LoVo (cell line): ENCODE data around the gene CD2AP.
"Not testable (repeated sequence)": the region's sequence is repeated elsewhere in the genome, so short reads cannot be mapped to it uniquely, and the experiment has no call there.

Experiments used
- DNase-seq: peaks from one replicate; pipeline ENCODE4 v3.0.0-alpha.2; 2016; ENCODE audit warnings: low spot score

Gene CD2AP

DNA sequence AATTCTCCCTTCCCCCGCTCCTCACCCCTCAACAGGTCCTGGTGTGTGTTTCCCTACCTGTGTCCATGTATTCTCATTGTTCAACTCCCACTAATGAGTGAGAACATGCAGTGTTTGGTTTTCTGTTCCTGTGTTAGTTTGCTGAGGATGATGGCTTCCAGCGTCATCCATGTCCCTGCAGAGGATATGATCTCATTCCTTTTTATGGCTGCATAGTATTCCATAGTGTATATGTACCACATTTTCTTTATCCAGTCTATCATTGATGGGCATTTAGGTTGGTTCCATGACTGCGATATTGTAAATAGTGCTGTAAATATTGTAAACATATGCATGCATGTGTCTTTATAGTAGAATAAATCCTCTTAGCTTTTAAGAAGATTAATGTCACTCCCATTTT is 89.0 kb downstream of the CD2AP start:
- DNase-seq: not testable (repeated sequence)

DNA sequence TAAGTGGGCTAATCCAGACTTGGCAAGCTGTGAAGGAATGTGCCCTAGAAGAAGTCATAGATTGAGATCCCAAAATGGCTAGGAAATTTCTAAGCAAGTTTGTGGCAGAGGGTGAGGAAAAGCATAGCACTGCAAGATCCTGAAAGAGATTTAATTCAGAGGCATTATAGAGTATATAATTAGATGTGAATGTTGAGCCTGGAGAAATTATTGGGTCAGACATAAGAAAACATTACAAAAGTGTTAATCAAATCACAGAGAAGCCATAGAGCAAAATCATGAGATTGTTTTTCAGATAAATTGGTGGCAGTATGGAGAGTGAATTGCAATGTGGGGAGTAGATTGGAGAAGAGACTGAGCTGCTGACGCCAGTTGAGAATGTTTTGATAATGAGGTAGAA is 90.0 kb downstream of the CD2AP start:
- no peak for DNase-seq

DNA sequence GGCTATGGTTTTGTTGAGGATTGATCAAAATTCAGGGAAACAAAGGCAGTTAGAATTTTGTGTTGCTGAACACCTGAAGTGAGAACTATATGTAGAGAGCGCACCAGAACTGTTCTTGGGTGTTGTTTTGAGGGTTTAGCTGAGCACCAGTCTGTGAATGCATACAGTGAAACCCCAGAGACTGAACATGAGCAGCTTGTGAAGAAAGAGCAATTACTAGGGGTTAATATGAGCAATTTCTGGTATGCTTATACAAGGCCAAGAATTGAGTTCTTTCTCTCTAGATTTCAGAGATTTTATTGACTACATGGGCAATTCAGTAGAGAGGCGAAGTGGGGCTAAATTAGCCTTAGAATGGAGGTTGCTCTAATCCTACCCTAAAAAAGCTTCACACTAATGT is 93.9 kb downstream of the CD2AP start:
- no peak for DNase-seq

DNA sequence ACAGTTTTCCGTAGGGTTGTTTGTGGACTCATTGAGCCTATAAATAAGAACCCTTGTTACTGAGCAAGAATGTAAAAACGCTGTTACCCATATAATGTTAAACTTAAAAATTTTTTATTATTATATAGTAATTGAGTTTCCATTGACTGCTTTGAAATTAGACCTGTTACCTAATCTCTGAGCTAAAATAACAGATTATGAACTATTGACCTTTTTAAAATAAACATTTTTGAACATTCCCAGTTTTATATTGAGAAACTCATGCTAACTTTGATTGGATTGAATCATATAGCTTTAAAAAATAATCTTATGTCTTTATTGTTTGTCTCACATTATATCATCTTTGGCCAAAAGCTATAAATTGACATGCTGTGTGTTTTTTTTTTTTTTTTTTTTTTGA is 95.5 kb downstream of the CD2AP start:
- DNase-seq: no peak

DNA sequence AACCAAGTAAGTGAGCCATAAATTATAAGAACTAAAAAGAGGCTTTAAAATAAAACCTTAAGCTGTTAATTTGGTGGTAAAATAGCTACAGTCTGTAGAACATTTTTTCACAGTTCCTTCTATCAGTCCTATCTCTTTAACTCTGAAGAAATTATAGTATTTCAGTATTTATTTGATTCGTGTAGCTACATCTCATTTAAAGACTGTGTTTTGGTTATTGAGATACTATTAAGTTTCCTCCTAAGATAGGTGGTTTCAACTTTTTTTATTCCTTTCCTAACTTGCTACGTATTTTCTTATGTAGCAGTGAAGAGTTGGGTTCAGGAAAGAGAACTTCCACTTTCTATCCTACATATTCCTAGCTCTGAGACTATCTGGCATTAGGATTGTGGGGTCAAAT is 97.2 kb downstream of the CD2AP start:
- DNase-seq: no peak

DNA sequence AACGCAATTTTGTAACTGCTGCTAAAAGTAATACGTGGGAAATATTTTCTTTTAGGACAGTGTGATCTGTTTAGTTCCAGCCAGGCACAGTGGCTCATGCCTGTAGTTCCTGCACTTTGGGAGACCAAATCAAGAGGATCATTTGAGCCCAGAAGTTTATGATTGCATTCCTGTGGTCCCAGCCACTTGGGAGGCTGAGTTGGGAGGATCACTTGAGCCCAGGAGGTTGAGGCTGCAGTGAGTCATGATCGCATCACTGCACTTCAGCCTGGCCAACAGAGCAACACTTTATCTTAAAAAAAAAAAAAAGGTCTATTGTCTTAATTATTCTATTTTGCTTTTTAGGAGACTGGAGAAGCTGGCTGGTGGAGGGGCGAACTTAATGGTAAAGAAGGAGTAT is 101.5 kb downstream of the CD2AP start:
- DNase-seq: no peak

DNA sequence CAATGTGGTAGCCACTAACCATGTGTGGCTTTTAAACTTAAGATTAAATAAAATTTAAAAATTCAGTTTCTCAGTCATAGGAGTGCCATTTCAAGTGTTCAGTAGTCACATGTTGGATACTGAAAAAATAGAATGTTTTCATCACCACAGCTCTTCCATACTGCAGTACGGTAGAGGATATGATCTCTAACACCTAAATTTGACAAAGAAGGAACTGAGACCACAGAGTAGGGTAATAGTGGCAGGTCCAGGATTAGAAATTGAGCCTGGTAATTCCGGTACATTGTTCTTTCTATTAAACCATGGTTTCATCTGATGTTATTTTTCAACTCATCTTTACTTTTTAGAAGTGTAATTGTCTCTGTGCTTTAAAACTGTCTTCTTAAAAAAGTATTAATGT is 104.0 kb downstream of the CD2AP start:
- DNase-seq: no peak

DNA sequence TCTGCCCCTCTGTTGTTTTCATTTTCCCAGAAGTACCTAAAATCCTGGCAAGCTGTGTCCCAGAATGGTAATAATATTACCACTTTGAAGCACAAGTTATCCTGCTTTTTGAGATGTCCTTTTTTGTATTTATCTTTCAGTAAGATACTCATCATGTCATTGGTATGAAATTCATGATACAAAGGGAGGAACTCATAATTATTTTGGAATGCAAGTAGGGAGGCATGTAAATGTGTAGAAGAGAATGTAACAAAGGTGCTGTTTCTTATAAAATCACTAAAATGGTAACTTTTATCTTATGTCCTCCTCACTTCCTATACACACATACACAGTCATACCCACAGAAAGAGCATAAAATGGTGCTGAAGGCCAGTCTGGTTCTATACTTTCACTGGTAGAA is 109.9 kb downstream of the CD2AP start:
- DNase-seq: no peak

DNA sequence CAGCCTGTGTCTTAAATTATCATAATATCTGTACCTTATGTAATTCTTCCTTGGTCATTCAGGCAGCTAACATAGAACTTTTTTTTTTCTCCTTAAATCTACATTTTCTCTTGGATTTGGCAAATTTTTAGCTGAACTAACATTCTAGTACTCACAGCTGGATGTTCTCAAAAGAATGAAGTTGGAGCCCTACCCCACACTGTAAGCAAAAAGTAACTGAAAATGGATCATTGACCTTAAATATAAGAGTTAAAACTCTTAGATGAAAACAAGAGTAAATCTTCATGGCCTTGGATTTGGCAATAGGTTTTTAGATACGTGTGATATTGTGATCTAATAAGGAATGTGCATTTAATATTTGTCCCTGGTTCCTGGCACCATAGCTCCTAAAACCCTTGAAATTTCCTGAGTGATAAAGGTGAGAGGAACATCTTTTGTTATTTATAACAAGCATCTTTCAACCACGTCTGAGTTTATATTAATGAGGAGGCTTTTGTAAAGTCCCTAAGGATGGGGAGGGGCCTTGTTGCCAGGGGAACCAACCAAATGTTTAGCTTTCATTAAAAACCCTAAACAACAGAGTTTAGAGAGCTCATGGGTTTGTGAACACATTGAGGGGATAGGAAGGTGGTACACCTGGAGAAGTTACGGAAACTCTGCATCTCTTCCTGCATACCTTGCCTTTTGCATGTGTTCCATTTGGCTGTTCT is 114.7 kb downstream of the CD2AP start:
- no peak for DNase-seq

DNA sequence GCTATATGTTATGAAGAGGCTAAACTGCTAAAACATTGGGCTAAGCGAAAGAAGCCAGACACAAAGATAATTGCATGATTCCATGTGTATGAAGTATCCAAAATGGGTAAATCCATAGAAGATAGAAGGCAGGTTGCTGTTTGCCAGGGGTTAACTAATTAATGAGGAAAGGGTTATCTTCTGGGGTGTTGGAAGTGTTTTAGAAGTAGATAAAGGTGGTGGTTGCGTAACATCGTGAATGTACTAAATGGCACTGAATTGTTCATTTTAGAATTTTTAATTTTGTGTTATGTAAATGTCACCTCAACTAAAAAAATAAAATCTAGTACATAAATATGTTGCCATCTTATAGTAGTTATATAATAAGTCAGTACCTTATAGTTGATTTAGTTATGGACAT is 116.4 kb downstream of the CD2AP start:
- no peak for DNase-seq

DNA sequence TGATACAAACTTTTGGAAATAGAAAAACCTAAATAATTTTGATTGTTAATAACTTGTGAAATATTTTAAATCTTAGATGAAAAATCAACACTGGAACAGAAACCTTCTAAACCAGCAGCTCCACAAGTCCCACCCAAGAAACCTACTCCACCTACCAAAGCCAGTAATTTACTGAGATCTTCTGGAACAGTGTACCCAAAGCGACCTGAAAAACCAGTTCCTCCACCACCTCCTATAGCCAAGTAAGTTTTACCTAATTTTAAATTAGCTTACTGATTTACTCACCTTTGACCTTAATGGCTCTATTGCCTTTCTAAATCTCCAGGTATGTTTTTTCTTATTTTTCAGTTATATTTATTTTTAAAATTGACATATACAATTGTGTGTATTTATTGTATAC is 118.2 kb downstream of the CD2AP start:
- peak; percentile 28 for DNase-seq

DNA sequence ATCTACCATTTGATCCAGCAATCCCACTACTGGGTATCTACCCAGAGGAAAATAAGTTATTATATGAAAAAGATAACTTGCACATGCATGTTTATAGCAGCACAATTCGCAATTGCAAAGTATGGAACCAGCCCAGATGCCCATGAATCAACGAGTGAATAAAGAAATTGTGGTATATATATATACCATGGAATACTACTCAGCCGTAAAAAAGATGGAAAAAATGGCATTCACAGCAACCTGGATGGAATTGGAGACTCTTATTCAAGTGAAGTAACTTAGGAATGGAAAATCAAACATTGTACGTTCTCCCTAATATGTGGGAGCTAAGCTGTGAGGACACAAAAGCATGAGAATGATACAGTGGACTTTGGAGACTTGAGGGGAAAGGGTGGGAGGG is 120.8 kb downstream of the CD2AP start:
- DNase-seq: no peak

DNA sequence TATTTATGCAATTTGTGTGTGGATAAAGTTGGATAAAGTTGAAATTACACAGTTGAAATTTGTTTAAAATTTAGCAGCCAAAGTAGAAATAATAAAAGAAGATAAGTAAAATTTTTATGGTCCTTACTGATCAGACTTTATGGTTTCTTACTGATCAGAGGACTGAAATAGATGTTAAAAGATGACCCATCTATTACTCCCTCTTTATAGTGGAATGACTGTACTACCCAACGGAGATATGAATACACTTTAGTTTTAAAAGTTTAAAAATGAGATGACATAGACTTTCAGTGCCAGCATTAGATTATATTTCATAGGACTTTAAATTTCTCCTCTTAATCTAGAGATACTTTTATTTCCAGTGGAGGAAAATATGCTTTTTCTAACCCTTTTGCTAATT is 121.9 kb downstream of the CD2AP start:
- DNase-seq: no peak

DNA sequence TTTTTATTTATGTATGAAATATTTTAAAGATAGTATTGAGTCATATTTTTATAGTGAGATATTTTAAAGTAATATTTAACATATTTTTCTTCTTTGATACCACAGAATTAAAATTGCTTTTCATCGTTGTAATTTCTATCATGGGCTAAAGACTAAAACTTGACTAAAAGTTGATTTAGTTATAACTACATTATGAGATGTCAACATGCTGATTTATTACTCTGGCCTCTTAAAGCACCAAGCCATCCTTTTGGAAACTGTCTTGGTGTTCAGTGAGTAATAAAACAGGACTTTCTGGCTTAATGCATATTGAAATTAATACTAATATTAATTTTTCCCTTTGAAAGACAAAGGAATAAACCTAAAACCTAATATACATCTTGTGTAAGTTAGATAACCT is 125.6 kb downstream of the CD2AP start:
- no peak for DNase-seq

DNA sequence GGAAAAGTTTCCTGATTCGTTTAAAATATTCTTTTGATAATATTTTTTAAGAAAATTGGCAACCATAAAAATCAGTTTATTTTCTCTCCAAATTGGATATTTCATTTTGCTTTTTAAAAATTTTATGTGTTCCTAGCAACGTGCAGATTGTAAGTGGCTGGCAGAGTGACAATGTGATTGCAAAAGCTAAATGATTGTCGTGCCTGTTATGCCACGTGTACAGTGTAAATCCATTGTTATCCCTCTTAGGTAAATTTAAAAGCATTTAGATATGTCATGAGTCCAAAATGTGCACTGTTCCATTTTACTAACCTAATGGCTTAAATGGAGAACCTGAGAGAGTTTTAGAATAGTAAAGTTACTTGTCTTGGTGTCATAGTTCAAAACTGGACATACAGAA is 126.4 kb downstream of the CD2AP start:
- DNase-seq: no peak

DNA sequence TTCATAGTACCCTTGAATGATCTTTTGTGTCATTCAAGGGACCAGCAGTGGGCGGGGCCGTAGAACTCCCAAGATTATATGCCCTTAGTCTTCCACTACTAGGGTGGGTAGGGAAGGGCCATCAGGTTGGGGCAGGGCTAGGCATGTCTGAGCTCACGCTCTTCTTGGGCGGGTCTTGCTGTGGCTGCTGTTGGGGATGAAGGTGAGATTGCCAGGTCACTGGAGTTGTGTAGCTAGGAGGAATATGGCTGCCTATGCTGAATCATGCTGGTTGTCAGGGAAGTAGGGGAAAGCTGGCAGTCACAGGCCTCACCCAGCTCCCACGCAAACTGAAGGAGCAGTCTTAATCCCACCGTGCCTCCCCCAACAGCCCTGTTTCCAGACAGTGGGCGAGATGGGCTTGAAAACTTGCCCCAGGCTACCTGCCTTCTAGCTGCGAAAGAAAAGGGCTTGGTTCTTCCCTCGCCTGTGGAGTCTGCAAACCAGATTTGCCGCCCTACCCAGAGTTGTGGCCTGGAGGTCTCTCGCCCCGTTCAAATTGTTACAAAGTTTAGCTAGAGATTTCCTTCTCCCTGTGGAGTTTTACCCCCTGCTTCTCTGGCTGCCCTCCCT is 144.4 kb downstream of the CD2AP start:
- DNase-seq: no peak

DNA sequence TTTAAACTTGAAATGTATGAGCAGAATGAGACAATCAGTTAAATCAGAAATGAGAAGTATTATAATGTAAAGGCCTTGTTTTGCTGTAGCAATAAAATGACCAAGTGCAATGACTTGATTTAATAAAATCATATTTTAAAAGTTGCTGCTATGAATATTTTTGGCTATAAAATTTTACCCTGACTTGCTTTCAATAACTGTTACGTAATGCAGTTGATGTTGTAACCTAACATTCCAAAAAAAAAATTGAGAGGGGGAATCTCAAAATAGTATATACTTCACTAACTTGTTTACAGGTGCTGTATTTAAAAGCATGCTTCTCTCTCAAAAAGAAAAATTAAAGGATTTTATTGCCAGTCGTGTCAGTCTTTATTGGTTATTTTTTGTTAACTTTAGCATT is 149.2 kb downstream of the CD2AP start:
- no peak for DNase-seq

DNA sequence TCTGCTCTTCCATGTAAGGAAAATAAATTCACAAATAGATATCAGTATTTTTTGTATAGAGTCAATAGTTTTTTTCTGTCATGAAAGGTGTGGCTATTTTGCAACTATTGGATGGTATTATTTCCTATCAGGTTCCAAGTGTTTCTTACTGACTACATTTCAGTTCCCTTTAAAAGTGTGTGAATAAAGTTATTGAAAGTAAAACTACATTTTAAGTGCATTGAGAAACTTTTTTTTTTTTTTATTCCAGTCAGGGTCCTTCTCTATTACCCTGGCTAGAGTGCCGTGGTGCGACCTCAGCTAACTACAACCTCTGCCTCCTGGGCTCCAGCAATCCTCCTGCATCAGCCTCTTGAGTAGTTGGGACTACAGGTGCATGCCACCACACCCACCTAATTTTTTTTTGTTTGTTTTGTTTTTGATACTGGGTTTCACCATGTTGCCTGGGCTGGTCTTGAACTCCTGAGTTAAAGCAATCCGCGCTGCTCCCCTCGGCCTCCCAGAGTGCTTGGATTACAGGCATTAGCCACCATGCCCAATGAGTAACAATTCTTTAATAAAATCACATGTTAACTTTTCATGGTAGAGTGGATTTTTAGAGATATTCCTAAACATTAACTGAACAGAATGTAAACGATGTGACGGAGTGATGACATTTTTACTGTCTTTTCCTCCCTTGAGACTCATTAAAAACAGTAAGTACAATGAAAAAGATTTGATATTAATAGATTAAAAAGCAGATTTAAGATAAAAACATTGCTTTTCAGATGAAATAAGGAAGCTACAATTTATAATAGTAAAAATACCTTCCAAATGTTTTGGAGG is 151.1 kb downstream of the CD2AP start:
- DNase-seq: no peak

DNA sequence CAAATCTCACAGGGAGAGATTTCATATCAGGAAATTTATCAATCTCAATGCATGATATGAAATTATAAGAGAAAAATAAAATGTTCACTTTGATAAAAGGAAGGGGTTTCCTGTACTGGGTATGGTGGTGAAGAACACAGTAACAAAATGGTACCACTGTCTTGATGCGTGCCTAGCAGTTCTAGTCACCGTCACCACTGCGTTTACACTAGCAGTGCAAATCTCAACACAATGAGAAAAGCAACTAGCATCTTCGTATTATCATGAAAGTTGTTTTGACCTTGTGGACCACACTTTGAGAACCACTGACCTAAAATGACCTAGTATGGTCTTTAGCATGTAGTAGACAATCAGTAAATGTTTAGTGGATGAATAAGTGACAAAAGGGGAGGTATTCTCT is 152.4 kb downstream of the CD2AP start:
- DNase-seq: no peak

DNA sequence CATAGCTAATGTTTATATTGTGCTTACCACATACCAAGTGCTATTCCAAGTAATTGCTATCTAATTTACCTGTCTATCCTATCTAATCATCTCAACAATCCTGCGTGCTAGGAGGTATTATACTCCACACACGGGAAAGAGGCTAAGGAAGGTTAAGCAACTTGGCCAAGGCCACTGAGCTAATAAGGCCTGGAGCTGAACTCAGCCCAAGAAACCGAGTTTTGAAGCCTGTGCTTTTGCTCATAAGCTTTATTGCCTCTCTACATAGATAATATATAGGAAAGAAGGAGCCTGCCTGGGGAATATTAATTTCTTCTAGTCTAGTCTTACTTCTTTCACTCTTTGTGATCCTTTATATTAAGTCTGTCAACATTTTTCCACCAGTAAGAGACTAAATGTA is 153.0 kb downstream of the CD2AP start:
- DNase-seq: no peak

DNA sequence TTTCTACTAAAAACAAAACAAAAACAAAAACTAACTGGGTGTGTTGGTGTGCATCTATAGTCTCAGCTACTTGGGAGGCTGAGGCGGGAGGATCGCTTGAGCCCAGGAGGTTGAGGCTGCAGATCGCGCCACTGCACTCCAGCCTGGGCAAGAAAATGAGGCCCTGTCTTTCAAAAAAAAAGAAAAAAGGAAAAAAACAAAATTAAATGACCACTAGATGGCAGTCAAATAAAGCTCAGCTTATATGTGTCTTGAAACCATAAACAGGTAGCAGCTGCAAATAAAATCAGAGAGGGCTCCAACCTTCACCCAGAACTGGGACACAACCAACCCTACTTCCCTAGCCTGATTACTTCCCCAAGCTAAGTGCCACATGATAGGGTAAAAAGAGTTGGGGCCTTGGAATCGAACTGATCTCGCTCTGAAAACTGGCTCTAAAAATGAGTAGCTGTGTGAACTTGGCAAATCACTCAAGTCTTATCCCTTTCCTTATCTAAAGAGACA is 153.7 kb downstream of the CD2AP start:
- DNase-seq: peak; percentile 71

DNA sequence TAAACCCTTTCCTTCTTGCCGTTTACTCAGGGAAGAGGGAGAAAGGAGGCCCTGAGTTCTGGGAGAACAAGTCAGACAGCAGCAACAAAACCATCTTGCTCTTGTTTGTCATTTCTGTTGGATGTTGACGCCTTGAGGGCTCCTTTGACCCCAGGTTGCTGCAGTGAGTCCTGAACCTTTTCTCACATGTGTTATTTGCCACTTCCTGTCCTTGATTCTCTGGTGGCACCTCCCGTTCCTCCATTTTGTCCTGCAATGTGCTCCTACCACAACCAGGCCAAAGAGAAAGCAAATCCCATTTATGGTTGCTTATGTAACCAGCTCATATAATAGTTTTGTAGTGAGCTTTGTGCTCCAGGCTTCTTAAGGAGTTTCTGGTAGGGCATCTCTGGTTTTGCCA is 154.2 kb downstream of the CD2AP start:
- no peak for DNase-seq

DNA sequence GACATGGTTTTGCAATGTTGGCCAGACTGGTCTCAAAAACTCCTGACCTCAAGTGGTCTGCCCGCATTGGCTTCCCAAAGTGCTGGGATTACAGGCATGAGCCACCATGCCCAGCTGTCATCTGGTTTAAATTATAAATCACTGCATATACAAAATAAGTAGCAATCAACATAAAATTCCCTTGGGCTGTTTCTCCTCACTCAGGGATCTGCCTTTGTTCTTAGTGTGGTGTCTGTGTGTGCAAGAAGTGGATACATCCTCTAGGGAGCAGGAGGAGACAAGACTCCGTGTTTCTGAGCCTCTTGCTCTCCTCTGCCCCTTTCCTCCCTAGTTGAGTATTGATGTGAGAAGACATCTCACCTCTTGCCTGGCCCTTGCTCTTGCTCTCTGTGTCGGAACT is 155.6 kb downstream of the CD2AP start:
- no peak for DNase-seq
